ENCODE results near the gene MSH2. TPM values are rescaled to one million over a fixed set of nuclear protein-coding genes. Genes with fewer than 3 reads are reported as not detected.

MSH2 gene
- total and polyA plus RNA-seq, 2 of the 13 experiments (the other 11 are each of a cell fraction or from before 2014, with no cell fraction given) = 19.9 to 76.3 TPM

GRCh38 chr2:47488870-47489584, 86.1 kb downstream of the MSH2 start:
- Histone ChIP-seq H3K27me3 (ENCODE audit: control insufficient read depth in 1 of 2, insufficient read depth in 2 of 2, low read length in 2 of 2) (no peaks in the 10 kb centered on the region), H3K9me3 (ENCODE audit: low read length) (no peaks in the 10 kb centered on the region), H3K4me2 (ENCODE audit: low read depth, low read length) (no peak overlapping the region), H3K36me3 (replicated peaks in 1 of 2; ENCODE audit: control insufficient read depth in 1 of 2, insufficient read depth in 2 of 2, low read length in 2 of 2) (peaks cover 0 to 2% of the 10 kb centered on the region in 2 experiments; a peak in 2 of 5 replicates), H3K79me2 (ENCODE audit: insufficient read depth, low read length) (no peaks in the 10 kb centered on the region), H3K4me3 (replicated peaks in 1 of 3; ENCODE audit: insufficient read depth in 1 of 3, low read depth in 2 of 3, low read length in 3 of 3) (no peak overlapping the region), H4K20me1 (ENCODE audit: insufficient read depth, low read length) (no peaks in the 10 kb centered on the region), H3K27ac (ENCODE audit: extremely low read length, insufficient read depth, low read length) (no peak overlapping the region), H3K4me1 (ENCODE audit: insufficient read depth, low read length) (no peaks in the 10 kb centered on the region), H3K9ac (ENCODE audit: insufficient read depth, low read depth, low read length) (no peak overlapping the region), H2AFZ (ENCODE audit: low read length) (no peak overlapping the region)
- FAIRE-seq (no peak), ATAC-seq (peak; percentile 60), DNase-seq (ENCODE audit: low spot score) (peak; percentile 19)
- in situ Hi-C loops (cut with HindIII; ENCODE audit: extremely low pct_ligation_motif_present, low pct_unique_long_range_greater_than_20kb) (no loop called here), intact Hi-C loops (cut with micrococcal nuclease; ENCODE audit: unreplicated experiment) (no loop called here)
- POLR2A ChIA-PET = no interaction called here
- CTCF ChIA-PET (ENCODE audit: low intra/inter-chr PET ratio, low total read pairs) = no interaction called here
- 73% methylated on average over 9 of the region's 9 CpGs for WGBS (ENCODE audit: low lambda C conversion rate)
- no TSS peak for BruUV-seq (replicated peaks)
- TF ChIP-seq ZC3H4 (CRISPR knock-in tag; IDR thresholded peaks at IDR 0.05; ENCODE audit: borderline replicate concordance) (no peak), STAT5B (CRISPR knock-in tag; IDR thresholded peaks at IDR 0.05) (no peak), NR1H2 (CRISPR knock-in tag; IDR thresholded peaks at IDR 0.05; ENCODE audit: borderline replicate concordance, low read depth) (no peak), ZNF180 (CRISPR knock-in tag; IDR thresholded peaks at IDR 0.05; ENCODE audit: borderline replicate concordance, low read depth) (no peak), CCAR2 (optimal IDR thresholded peaks at IDR 0.05; ENCODE audit: low read depth, low read length) (peak; percentile 26), ZNF777 (CRISPR knock-in tag; IDR thresholded peaks at IDR 0.05) (no peak), ZNF234 (CRISPR knock-in tag; conservative IDR thresholded peaks at IDR 0.05) (no peak)
- TF ChIP-seq, protein P1, sequence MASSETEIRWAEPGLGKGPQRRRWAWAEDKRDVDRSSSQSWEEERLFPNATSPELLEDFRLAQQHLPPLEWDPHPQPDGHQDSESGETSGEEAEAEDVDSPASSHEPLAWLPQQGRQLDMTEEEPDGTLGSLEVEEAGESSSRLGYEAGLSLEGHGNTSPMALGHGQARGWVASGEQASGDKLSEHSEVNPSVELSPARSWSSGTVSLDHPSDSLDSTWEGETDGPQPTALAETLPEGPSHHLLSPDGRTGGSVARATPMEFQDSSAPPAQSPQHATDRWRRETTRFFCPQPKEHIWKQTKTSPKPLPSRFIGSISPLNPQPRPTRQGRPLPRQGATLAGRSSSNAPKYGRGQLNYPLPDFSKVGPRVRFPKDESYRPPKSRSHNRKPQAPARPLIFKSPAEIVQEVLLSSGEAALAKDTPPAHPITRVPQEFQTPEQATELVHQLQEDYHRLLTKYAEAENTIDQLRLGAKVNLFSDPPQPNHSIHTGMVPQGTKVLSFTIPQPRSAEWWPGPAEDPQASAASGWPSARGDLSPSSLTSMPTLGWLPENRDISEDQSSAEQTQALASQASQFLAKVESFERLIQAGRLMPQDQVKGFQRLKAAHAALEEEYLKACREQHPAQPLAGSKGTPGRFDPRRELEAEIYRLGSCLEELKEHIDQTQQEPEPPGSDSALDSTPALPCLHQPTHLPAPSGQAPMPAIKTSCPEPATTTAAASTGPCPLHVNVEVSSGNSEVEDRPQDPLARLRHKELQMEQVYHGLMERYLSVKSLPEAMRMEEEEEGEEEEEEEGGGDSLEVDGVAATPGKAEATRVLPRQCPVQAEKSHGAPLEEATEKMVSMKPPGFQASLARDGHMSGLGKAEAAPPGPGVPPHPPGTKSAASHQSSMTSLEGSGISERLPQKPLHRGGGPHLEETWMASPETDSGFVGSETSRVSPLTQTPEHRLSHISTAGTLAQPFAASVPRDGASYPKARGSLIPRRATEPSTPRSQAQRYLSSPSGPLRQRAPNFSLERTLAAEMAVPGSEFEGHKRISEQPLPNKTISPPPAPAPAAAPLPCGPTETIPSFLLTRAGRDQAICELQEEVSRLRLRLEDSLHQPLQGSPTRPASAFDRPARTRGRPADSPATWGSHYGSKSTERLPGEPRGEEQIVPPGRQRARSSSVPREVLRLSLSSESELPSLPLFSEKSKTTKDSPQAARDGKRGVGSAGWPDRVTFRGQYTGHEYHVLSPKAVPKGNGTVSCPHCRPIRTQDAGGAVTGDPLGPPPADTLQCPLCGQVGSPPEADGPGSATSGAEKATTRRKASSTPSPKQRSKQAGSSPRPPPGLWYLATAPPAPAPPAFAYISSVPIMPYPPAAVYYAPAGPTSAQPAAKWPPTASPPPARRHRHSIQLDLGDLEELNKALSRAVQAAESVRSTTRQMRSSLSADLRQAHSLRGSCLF (CRISPR knock-in tag; IDR thresholded peaks at IDR 0.05; ENCODE audit: borderline replicate concordance) = no peak
